ENCODE measurements around the gene XYLT1. TPM values are rescaled to one million over a fixed set of nuclear protein-coding genes. Genes with fewer than 3 reads are reported as not detected.

The XYLT1 gene
- total and polyA plus RNA-seq, 4 experiments from 2014 or later: 1.4 to 48.5 (median 24.5) TPM

- H3K9me3 ChIP-seq (ENCODE audit: control insufficient read depth in 1 of 2, low read length in 2 of 2): no peaks in the 10 kb centered on the region
- ChIA-PET POLR2A (ENCODE audit: partially characterized antibody) (interaction anchor here (0.7 to 3.7 kb wide), 12 partner anchors 14 to 186 kb away, joined by 3 to 32 read pairs (median 6); no protein-coding TSS in a partner anchor), CTCF (ENCODE audit: partially characterized antibody) (interaction anchor here (0.6 to 3.4 kb wide), 15 partner anchors 11 to 280 kb away, joined by 3 to 24 read pairs (median 4); no protein-coding TSS in a partner anchor)
- peak overlapping the region; percentile 89 to 100 (median 95) for H3K4me3 Mint-ChIP-seq
- H3K27ac ChIP-seq (ENCODE audit: low read depth, low read length): peak overlapping the region; percentile 48
- H3K9me3 Mint-ChIP-seq: peaks cover 0 to 3% (median 0%) of the 10 kb centered on the region in 8 donors
- peaks cover 45% of the 10 kb centered on the region for H3K4me1 ChIP-seq (ENCODE audit: insufficient read depth, low read length)
- intact Hi-C loops (cut with micrococcal nuclease): loop anchor here (5.0 kb wide), 2 partner anchors 192 to 257 kb away; no protein-coding TSS in a partner anchor
- peaks cover 11 to 12% of the 10 kb centered on the region in 2 donors for H3K36me3 Mint-ChIP-seq
- DNase-seq: no peak
- H3K27me3 ChIP-seq (ENCODE audit: insufficient read depth, low read length): no peaks in the 10 kb centered on the region
- peak overlapping the region; percentile 91 to 97 (median 95) for H3K27ac Mint-ChIP-seq
- H3K4me1 Mint-ChIP-seq: peaks cover 38 to 66% (median 48%) of the 10 kb centered on the region in 4 donors
- no peaks in the 10 kb centered on the region for H3K27me3 Mint-ChIP-seq
- no peaks in the 10 kb centered on the region for H3K36me3 ChIP-seq (ENCODE audit: insufficient read depth, low read length)
- H3K4me3 ChIP-seq (ENCODE audit: low read length in 2 of 2): peak overlapping the region; percentile 65 to 68
Measured at GRCh38 chr16:17469011-17469740, 1.6 kb downstream of the XYLT1 start.

GRCh38 chr16:17468611-17469010 lies 2.1 kb downstream of the XYLT1 start:
- Histone ChIP-seq H3K9me3 (ENCODE audit: control insufficient read depth in 1 of 2, low read length in 2 of 2) (no peaks in the 10 kb centered on the region), H3K4me1 (ENCODE audit: insufficient read depth, low read length) (peaks cover 40% of the 10 kb centered on the region), H3K27ac (ENCODE audit: low read depth, low read length) (no peak overlapping the region), H3K36me3 (ENCODE audit: insufficient read depth, low read length) (no peaks in the 10 kb centered on the region), H3K4me3 (ENCODE audit: low read length in 2 of 2) (peak overlapping the region; percentile 65 to 68), H3K27me3 (ENCODE audit: insufficient read depth, low read length) (no peaks in the 10 kb centered on the region)
- H3K4me1 Mint-ChIP-seq: peaks cover 38 to 63% (median 45%) of the 10 kb centered on the region in 4 donors
- intact Hi-C loops (cut with micrococcal nuclease): loop anchor here (1.0 to 5.0 kb wide), 4 partner anchors 52 to 274 kb away; no protein-coding TSS in a partner anchor
- POLR2A ChIA-PET (ENCODE audit: partially characterized antibody): interaction anchor here (0.7 to 3.7 kb wide), 10 partner anchors 13 to 126 kb away, joined by 3 to 32 read pairs (median 7); no protein-coding TSS in a partner anchor
- CTCF ChIA-PET (ENCODE audit: partially characterized antibody): interaction anchor here (0.6 to 3.4 kb wide), 23 partner anchors 9 to 280 kb away, joined by 3 to 24 read pairs (median 4); no protein-coding TSS in a partner anchor
- peak overlapping the region in 6 of 7 donors; percentile 22 to 97 (median 91) for H3K27ac Mint-ChIP-seq
- H3K9me3 Mint-ChIP-seq: peaks cover 0 to 3% (median 0%) of the 10 kb centered on the region in 8 donors
- H3K4me3 Mint-ChIP-seq: peak overlapping the region; percentile 89 to 100 (median 95)
- H3K36me3 Mint-ChIP-seq: peaks cover 11 to 12% of the 10 kb centered on the region in 2 donors
- no peaks in the 10 kb centered on the region for H3K27me3 Mint-ChIP-seq
- DNase-seq: no peak

GRCh38 chr16:17467923-17468540 lies 2.7 kb downstream of the XYLT1 start:
- H3K27ac ChIP-seq (ENCODE audit: low read depth, low read length): no peak overlapping the region
- H3K4me1 Mint-ChIP-seq: peaks cover 42 to 66% (median 49%) of the 10 kb centered on the region in 4 donors
- intact Hi-C loops (cut with micrococcal nuclease): loop anchor here (1.0 to 5.0 kb wide), 4 partner anchors 52 to 274 kb away; no protein-coding TSS in a partner anchor
- peak overlapping the region; percentile 70 to 99 (median 94) for H3K4me3 Mint-ChIP-seq
- H3K36me3 Mint-ChIP-seq: peaks cover 11 to 13% of the 10 kb centered on the region in 2 donors
- H3K27me3 ChIP-seq (ENCODE audit: insufficient read depth, low read length): no peaks in the 10 kb centered on the region
- no peaks in the 10 kb centered on the region for H3K9me3 Mint-ChIP-seq
- H3K4me1 ChIP-seq (ENCODE audit: insufficient read depth, low read length): peaks cover 39% of the 10 kb centered on the region
- no peaks in the 10 kb centered on the region for H3K9me3 ChIP-seq (ENCODE audit: control insufficient read depth in 1 of 2, low read length in 2 of 2)
- ChIA-PET POLR2A (ENCODE audit: partially characterized antibody) (interaction anchor here (0.7 to 3.7 kb wide), 12 partner anchors 12 to 274 kb away, joined by 3 to 32 read pairs (median 6); no protein-coding TSS in a partner anchor), CTCF (ENCODE audit: partially characterized antibody) (interaction anchor here (0.5 to 3.4 kb wide), 38 partner anchors 8 to 607 kb away, joined by 3 to 24 read pairs (median 4); no protein-coding TSS in a partner anchor)
- H3K4me3 ChIP-seq (ENCODE audit: low read length in 2 of 2): peak overlapping the region in 1 of 2 donors; percentile 68
- peak in 4 of 5 donors; percentile 29 to 45 (median 32) for DNase-seq
- H3K27ac Mint-ChIP-seq: peak overlapping the region in 6 of 7 donors; percentile 24 to 97 (median 48)
- H3K36me3 ChIP-seq (ENCODE audit: insufficient read depth, low read length): no peaks in the 10 kb centered on the region
- H3K27me3 Mint-ChIP-seq: no peaks in the 10 kb centered on the region

- CTCF ChIA-PET (ENCODE audit: partially characterized antibody): interaction anchor here (1.0 to 3.4 kb wide), 26 partner anchors 10 to 273 kb away, joined by 3 to 24 read pairs (median 6); no protein-coding TSS in a partner anchor
- DNase-seq: no peak
- no peaks in the 10 kb centered on the region for H3K27me3 ChIP-seq (ENCODE audit: insufficient read depth, low read length)
- H3K9me3 ChIP-seq (ENCODE audit: control insufficient read depth in 1 of 2, low read length in 2 of 2): no peaks in the 10 kb centered on the region
- peak overlapping the region in 4 of 8 donors; percentile 26 to 70 (median 40) for H3K4me3 Mint-ChIP-seq
- intact Hi-C loops (cut with micrococcal nuclease): loop anchor here (5.0 kb wide), 2 partner anchors 190 to 255 kb away; no protein-coding TSS in a partner anchor
- POLR2A ChIA-PET (ENCODE audit: partially characterized antibody): interaction anchor here (1.4 to 3.7 kb wide), 7 partner anchors 11 to 107 kb away, joined by 3 to 32 read pairs (median 11); no protein-coding TSS in a partner anchor
- no peaks in the 10 kb centered on the region for H3K36me3 ChIP-seq (ENCODE audit: insufficient read depth, low read length)
- H3K36me3 Mint-ChIP-seq: peaks cover 11 to 22% of the 10 kb centered on the region in 2 donors
- no peak overlapping the region for H3K27ac ChIP-seq (ENCODE audit: low read depth, low read length)
- no peaks in the 10 kb centered on the region for H3K9me3 Mint-ChIP-seq
- peaks cover 51% of the 10 kb centered on the region for H3K4me1 ChIP-seq (ENCODE audit: insufficient read depth, low read length)
- H3K4me3 ChIP-seq (ENCODE audit: low read length in 2 of 2): no peak overlapping the region
- peak overlapping the region in 1 of 7 donors; percentile 91 for H3K27ac Mint-ChIP-seq
- no peaks in the 10 kb centered on the region for H3K27me3 Mint-ChIP-seq
- peaks cover 50 to 74% (median 59%) of the 10 kb centered on the region in 4 donors for H3K4me1 Mint-ChIP-seq
Measured at GRCh38 chr16:17466876-17467275, 3.9 kb downstream of the XYLT1 start.

- peaks cover 50% of the 10 kb centered on the region for H3K4me1 ChIP-seq (ENCODE audit: insufficient read depth, low read length)
- H3K27ac ChIP-seq (ENCODE audit: low read depth, low read length): no peak overlapping the region
- no peaks in the 10 kb centered on the region for H3K36me3 ChIP-seq (ENCODE audit: insufficient read depth, low read length)
- ChIA-PET CTCF (ENCODE audit: partially characterized antibody) (interaction anchor here (0.8 to 1.5 kb wide), 2 partner anchors 73 to 254 kb away, joined by 3 read pairs; no protein-coding TSS in a partner anchor), POLR2A (ENCODE audit: partially characterized antibody) (interaction anchor here (1.0 kb wide), 2 partner anchors 96 to 120 kb away, joined by 3 to 6 read pairs; no protein-coding TSS in a partner anchor)
- Mint-ChIP-seq H3K4me1 (peaks cover 56 to 81% (median 69%) of the 10 kb centered on the region in 4 donors), H3K27ac (peak overlapping the region in 1 of 7 donors; percentile 16), H3K4me3 (no peak overlapping the region), H3K36me3 (peaks cover 11 to 34% of the 10 kb centered on the region in 2 donors), H3K27me3 (no peaks in the 10 kb centered on the region), H3K9me3 (no peaks in the 10 kb centered on the region)
- no peak for DNase-seq
- no peaks in the 10 kb centered on the region for H3K27me3 ChIP-seq (ENCODE audit: insufficient read depth, low read length)
- no peaks in the 10 kb centered on the region for H3K9me3 ChIP-seq (ENCODE audit: control insufficient read depth in 1 of 2, low read length in 2 of 2)
- intact Hi-C loops (cut with micrococcal nuclease): loop anchor here (5.0 kb wide), 2 partner anchors 188 to 253 kb away; no protein-coding TSS in a partner anchor
- no peak overlapping the region for H3K4me3 ChIP-seq (ENCODE audit: low read length in 2 of 2)
Measured at GRCh38 chr16:17465460-17465859, 5.3 kb downstream of the XYLT1 start.

- no peak overlapping the region for H3K27ac ChIP-seq (ENCODE audit: low read depth, low read length)
- H3K27me3 Mint-ChIP-seq: no peaks in the 10 kb centered on the region
- peak overlapping the region in 1 of 7 donors; percentile 43 for H3K27ac Mint-ChIP-seq
- H3K4me3 ChIP-seq (ENCODE audit: low read length in 2 of 2): no peak overlapping the region
- H3K4me1 ChIP-seq (ENCODE audit: insufficient read depth, low read length): peaks cover 36% of the 10 kb centered on the region
- H3K27me3 ChIP-seq (ENCODE audit: insufficient read depth, low read length): no peaks in the 10 kb centered on the region
- no peaks in the 10 kb centered on the region for H3K9me3 Mint-ChIP-seq
- H3K9me3 ChIP-seq (ENCODE audit: control insufficient read depth in 1 of 2, low read length in 2 of 2): no peaks in the 10 kb centered on the region
- H3K36me3 Mint-ChIP-seq: peaks cover 5 to 34% of the 10 kb centered on the region in 2 donors
- H3K4me3 Mint-ChIP-seq: peak overlapping the region in 1 of 8 donors; percentile 53
- ChIA-PET POLR2A (ENCODE audit: partially characterized antibody) (no interaction called here), CTCF (ENCODE audit: partially characterized antibody) (interaction anchor here (0.6 to 1.9 kb wide), 9 partner anchors 12 to 276 kb away, joined by 3 to 5 read pairs (median 3); no protein-coding TSS in a partner anchor)
- H3K4me1 Mint-ChIP-seq: peaks cover 41 to 76% (median 58%) of the 10 kb centered on the region in 4 donors
- no peak for DNase-seq
- no peaks in the 10 kb centered on the region for H3K36me3 ChIP-seq (ENCODE audit: insufficient read depth, low read length)
- intact Hi-C loops (cut with micrococcal nuclease): no loop called here
Measured at GRCh38 chr16:17463335-17463734, 7.4 kb downstream of the XYLT1 start.
